ENCODE data around the gene TRAF1.
A peak's percentile ranks its signal among the peaks of the same experiment; 100 is the strongest.

TRAF1 gene

GRCh38 chr9:120929229-120929791 lies 2.7 kb upstream of the TRAF1 start:
- FAIRE-seq (no peak), DNase-seq (ENCODE audit: insufficient read length) (no peak)
- TF ChIP-seq POLR2A (IDR thresholded peaks at IDR 0.05; ENCODE audit: low read depth, low read length) (no peak), POLR2AphosphoS5 (IDR thresholded peaks at IDR 0.05; ENCODE audit: low read depth, low read length) (0 out of 2 replicates have a peak, but pooled peaks have one; percentile 44), TAF1 (IDR thresholded peaks at IDR 0.05; ENCODE audit: borderline replicate concordance, low read depth, low read length) (peak; percentile 2; the same call in 1 of the 2 replicates)

GRCh38 chr9:120928483-120929228 lies 2.1 kb upstream of the TRAF1 start:
- FAIRE-seq (peak; percentile 74), DNase-seq (ENCODE audit: insufficient read length) (peak; percentile 67)
- TF ChIP-seq POLR2A (IDR thresholded peaks at IDR 0.05; ENCODE audit: low read depth, low read length) (peak; percentile 75), POLR2AphosphoS5 (IDR thresholded peaks at IDR 0.05; ENCODE audit: low read depth, low read length) (no peak; the same call in none of the 2 replicates), TAF1 (IDR thresholded peaks at IDR 0.05; ENCODE audit: borderline replicate concordance, low read depth, low read length) (peak; percentile 73)

GRCh38 chr9:120928015-120928482 lies 1.5 kb upstream of the TRAF1 start:
- FAIRE-seq (peak; percentile 14), DNase-seq (ENCODE audit: insufficient read length) (no peak)
- TF ChIP-seq POLR2A (IDR thresholded peaks at IDR 0.05; ENCODE audit: low read depth, low read length) (peak; percentile 53; the same call in 1 of the 2 replicates), POLR2AphosphoS5 (IDR thresholded peaks at IDR 0.05; ENCODE audit: low read depth, low read length) (peak; percentile 48; the same call in 1 of the 2 replicates), TAF1 (IDR thresholded peaks at IDR 0.05; ENCODE audit: borderline replicate concordance, low read depth, low read length) (peak; percentile 21; the same call in 1 of the 2 replicates)

GRCh38 chr9:120927269-120928014 lies 846 bp upstream of the TRAF1 start:
- DNase-seq (ENCODE audit: insufficient read length) (no peak), FAIRE-seq (peak; percentile 78)
- TF ChIP-seq TAF1 (IDR thresholded peaks at IDR 0.05; ENCODE audit: borderline replicate concordance, low read depth, low read length) (0 out of 2 replicates have a peak, but pooled peaks have one; percentile 32), POLR2A (IDR thresholded peaks at IDR 0.05; ENCODE audit: low read depth, low read length) (peak; percentile 61; the same call in 1 of the 2 replicates), POLR2AphosphoS5 (IDR thresholded peaks at IDR 0.05; ENCODE audit: low read depth, low read length) (no peak)

GRCh38 chr9:120925535-120926396 lies 830 bp downstream of the TRAF1 start:
- TF ChIP-seq POLR2AphosphoS5 (IDR thresholded peaks at IDR 0.05; ENCODE audit: low read depth, low read length) (peak; percentile 99), POLR2A (IDR thresholded peaks at IDR 0.05; ENCODE audit: low read depth, low read length) (peak; percentile 99), TAF1 (IDR thresholded peaks at IDR 0.05; ENCODE audit: borderline replicate concordance, low read depth, low read length) (peak; percentile 75)
- no peak for DNase-seq (ENCODE audit: insufficient read length)
- FAIRE-seq = peak; percentile 73

GRCh38 chr9:120924698-120925534 lies 1.7 kb downstream of the TRAF1 start:
- DNase-seq (ENCODE audit: insufficient read length) (no peak), FAIRE-seq (no peak)
- no peak for TF ChIP-seq TAF1 (IDR thresholded peaks at IDR 0.05; ENCODE audit: borderline replicate concordance, low read depth, low read length)
- TF ChIP-seq POLR2A (IDR thresholded peaks at IDR 0.05; ENCODE audit: low read depth, low read length) = peak; percentile 53; the same call in 1 of the 2 replicates
- TF ChIP-seq POLR2AphosphoS5 (IDR thresholded peaks at IDR 0.05; ENCODE audit: low read depth, low read length) = no peak; the same call in 1 of the 2 replicates

- TF ChIP-seq POLR2AphosphoS5 (IDR thresholded peaks at IDR 0.05; ENCODE audit: low read depth, low read length) (peak; percentile 86), POLR2A (IDR thresholded peaks at IDR 0.05; ENCODE audit: low read depth, low read length) (peak; percentile 87), TAF1 (IDR thresholded peaks at IDR 0.05; ENCODE audit: borderline replicate concordance, low read depth, low read length) (no peak)
- no peak for DNase-seq (ENCODE audit: insufficient read length)
- FAIRE-seq = no peak
Observed at GRCh38 chr9:120923620-120924328, 2.8 kb downstream of the TRAF1 start.

GRCh38 chr9:120922404-120923195 lies 4.0 kb downstream of the TRAF1 start:
- DNase-seq (ENCODE audit: insufficient read length) (no peak), FAIRE-seq (no peak)
- TF ChIP-seq POLR2AphosphoS5 (IDR thresholded peaks at IDR 0.05; ENCODE audit: low read depth, low read length) (peak; percentile 50; the same call in 1 of the 2 replicates), TAF1 (IDR thresholded peaks at IDR 0.05; ENCODE audit: borderline replicate concordance, low read depth, low read length) (no peak), POLR2A (IDR thresholded peaks at IDR 0.05; ENCODE audit: low read depth, low read length) (peak; percentile 56)
